Activated CD4-positive, alpha-beta T cell treated with anti-CD3 and anti-CD28 coated beads for 1 hour (primary cell): ENCODE data around the gene PDZK1IP1.
A peak's percentile ranks its signal among the peaks of the same experiment; 100 is the strongest.
"Not testable (repeated sequence)": the region's sequence is repeated elsewhere in the genome, so short reads cannot be mapped to it uniquely, and the experiment has no call there.

ENCODE experiments used
- DNase-seq: peaks from one replicate; pipeline ENCODE4 v3.0.0-alpha.2; 2020

Gene PDZK1IP1

GRCh38 chr1:47193496-47193895 is 3.7 kb upstream of the PDZK1IP1 start:
- not testable (repeated sequence) for DNase-seq

- DNase-seq = peak; percentile 48
These were observed 2.9 kb upstream of the PDZK1IP1 start for GRCh38 chr1:47192458-47193384.

DNA sequence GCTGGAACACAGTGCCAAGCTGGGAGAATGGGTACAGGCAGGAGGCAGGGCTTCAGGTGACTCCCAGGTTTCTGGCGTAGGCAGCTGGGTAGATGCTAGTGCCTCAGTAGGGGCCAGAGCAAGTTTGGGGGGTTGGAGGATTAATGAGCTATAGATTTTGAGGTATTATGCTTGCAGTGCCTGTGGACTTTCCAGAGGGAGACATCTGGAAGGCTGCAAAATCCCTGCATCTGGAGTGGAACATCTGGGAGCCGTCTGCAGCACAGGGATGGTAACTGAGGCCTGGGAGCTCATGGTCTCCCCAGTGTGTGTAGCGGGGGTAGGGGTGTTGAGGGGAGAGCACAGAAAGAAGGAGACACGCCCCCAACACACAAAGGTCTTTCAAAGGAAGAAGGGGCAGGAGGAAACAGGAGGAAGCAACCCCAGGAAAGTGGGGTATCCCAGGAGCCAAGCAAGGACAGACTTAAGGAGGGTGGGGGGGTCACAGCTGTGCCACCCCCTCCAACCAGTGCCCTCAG is 2.2 kb upstream of the PDZK1IP1 start:
- no peak for DNase-seq

- no peak for DNase-seq
These were observed 1.0 kb upstream of the PDZK1IP1 start for GRCh38 chr1:47190857-47191256.

DNA sequence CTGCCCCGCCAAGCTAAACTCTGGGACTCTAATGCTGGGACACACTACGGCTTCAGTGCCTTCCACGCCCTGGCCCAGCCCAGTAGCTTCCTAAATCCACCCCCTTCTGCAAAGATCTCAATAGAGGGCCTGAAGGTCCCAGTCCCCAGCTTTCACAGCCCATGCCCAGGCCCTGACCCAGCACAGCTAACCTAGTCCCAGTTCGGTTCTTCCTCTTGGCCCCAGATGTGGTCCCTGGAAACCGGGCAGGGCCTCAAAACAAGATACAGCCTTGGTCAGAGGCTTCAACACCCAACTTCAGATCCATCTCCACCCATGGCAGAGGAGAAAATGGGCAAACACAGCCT is 646 bp upstream of the PDZK1IP1 start:
- DNase-seq = peak; percentile 2

DNA sequence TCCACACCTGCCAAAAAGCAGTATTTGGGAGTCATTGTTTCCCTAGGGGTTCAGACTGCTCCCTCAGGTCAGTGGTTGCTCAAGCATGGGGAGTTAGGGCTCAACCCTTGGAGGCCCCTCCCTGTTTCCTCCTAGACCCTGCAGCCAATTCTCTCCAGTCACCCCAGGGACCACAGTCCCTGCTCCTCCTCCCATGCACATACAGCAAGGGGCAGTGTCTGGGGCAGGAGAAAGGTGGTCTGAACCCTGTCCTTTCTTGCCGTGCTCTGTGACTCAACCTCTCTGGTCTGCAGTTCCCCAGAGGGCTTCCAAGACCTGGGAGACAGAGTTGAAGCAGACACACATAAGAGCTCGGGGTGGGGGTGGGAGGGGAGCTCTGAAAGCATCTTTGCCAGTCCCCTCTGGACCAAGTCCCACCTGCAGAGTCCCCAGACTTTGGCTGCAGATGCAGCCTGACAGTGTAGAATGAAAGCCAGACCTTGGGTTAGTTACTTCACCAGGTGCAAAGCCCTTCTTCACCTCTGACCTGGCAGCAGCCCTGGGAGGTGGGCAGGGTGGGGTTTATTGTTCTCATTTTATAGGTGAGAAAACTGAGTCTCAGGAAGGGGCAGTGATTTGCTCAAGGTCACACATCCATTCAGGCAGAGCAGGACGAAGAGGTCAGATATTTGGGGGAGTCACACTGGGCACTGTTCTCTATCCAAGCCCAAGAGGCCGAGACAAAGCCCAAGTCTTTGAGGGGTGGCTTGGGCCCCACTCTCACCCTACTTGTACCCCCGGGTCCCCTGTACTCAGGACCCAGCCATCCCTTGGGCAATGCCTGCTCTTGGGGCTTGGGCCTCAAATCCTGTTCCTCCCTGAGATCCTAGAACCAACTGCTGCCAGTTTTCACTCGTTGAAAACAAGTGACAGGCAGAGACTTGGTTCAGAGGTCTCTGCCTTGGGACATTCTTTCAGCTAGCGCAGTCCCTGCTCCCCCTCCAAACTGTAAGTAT is 748 bp downstream of the PDZK1IP1 start:
- no peak for DNase-seq

DNA sequence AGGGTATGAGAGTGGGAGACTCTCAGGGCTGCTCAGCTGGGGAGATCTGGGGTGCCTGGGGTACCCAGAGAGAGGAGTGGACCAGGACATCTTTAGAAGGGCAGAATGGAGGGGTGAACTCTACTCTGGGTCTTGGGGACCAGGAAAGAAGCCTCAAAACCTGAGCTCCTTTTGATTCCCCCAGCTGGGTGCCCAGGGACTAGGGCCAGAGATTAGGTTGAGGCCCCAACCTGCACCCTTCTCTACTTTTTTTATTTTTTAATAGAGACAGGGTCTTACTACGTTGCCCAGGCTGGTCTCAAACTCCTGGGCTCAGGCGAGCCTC is 1.9 kb downstream of the PDZK1IP1 start:
- DNase-seq = no peak

- DNase-seq = no peak
These were observed 2.5 kb downstream of the PDZK1IP1 start for GRCh38 chr1:47187231-47187925.

DNA sequence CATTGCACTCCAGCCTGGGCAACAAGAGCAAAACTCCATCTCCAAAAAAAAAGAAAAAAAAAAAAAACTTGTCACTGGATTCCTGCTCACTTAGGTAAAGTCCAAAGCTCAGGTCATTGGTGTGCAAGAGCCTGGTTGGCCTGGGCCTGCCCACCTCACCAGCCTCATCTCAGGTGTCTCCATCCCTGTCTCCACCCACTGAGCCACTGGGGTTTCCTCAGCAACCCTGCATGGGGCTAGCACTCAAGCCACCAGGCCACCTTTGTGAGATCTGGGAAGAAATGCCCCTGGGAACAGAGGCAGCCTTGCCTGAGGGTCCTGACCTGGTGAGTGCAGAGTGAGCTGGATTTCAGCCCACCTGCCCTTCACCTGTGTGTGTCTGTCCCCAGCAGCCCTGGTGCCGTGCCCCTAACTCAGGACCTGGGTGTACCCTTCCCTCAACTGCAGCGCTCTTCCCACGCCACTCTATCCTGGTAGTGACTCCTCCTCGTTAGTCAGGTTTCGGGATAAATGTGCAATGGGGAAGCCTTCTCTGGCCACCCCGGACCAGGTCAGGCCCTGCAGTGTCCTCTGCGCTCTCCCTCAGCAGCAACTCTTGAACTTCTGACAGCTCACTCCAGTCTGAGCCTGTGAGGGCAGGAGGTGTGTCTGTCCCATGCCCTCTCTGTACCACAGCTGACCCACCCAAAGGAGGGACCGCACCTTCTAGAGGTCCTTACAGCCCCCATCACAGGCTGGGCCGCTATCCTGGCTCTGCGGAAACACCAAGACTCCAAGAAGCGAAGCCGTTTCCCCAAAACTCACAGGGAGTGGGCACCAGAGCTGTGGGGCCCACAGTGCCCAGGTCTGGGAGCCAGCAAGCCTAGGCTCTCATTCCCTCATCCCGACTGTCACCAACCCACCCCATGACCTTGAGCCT is 3.3 kb downstream of the PDZK1IP1 start:
- no peak for DNase-seq

DNA sequence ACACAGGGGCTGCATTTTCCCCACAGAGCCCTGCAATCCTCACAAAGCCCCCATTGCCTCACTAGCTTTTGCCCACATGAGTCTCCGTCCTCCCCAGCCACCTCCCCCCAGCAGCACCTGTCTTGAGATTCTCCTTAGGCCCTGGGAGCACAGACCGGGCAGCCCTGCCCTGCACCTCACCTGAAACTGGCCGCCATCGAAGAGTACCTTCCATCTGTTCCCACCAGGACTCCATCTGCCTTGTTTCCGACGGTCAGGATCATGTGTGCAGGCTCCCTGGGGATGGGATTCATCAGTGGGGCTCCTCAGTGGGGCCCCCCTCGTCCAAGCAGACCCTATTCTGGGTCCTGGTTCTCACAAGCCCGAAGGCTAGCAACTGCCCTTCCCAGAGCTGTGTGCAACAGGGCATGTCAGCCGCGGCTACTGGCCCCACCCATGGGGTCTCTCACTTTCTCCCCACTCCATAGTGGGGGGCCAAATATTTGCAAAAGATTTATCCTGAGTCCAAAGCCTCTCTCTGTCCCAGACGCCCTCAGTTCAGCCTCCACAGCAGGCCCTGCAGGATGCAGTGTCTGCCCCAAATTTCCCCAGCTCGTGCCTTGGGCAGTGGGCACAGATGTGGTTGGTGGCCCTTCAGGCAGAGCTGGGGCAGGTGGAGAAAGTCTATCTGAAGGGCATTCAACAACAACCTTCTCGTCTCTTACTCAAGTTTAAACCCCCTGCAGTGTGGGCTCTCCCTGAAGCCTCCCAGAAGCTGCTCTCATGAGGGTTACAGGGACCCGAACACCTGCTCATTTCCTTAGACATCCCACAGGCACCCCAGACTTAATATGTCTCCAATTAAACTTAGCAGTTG is 4.8 kb downstream of the PDZK1IP1 start:
- DNase-seq = no peak

DNA sequence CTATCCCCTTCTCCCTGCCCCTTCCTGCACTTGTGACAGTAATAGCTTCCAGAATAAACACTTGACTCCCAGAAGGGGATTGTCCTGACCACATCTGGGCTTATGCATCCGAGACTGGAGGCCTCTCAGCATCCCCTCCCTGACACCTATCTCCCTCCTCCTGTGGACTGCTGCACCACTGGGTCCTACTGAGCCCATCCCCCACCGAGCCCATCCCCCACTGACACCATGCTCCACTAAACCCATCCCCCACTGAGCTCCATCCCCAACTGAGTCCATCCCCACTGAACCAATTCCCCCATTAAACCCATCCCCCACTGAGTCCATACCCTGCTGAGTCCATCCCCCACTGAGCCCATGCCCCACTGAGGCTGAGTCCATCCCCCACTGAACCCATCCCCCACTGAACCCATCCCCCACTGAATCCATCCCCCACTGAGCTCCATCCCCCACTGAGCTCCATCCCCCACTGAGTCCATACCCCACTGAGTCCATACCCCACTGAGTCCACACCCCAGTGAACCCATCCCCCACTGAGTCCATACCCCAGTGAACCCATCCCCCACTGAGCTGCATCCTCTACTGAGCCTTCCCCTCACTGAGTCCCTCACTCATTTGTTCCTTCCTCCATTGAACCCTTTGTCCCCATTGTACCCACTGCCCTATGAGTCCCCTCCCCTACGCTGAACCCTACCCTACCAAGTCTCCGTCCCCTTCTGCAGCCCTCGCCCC is 5.6 kb downstream of the PDZK1IP1 start:
- no peak for DNase-seq

DNA sequence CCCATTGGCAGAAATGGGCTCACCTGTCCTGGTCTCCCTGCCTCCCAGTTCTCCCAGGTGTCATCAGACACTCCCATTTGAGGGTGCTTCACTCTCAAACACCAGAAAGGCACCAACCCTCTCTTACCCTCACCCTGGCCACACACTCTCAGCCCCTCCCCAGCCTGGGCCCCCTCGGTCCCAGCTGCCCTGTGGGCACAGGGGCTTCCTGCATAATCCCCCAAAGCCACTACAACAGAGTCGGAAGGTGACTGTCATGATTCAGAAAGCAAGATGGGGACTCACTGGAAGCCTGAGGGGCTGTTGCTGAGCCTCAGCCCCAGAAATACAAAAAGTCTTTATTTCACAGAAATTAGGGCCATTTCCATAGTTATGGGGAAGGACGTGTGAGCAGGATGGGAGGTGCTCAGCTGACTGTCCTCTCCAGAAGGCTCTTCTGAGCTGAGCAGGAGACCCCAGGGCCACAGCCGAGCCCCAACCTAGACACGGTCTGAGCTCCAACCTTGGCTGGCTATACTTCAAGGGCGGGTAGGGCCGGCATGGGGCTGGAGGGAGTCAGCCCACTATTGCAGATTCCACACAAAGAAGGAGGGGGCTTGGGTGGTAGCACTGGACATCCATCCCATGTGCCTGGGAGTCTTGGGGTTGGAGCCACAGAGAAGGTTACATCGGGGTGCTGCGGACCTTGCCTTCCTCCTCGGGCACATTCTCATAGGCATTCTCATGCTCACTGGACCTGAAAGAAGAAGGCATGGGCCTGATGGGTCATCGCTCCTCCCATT is 6.3 kb downstream of the PDZK1IP1 start:
- DNase-seq = no peak

DNA sequence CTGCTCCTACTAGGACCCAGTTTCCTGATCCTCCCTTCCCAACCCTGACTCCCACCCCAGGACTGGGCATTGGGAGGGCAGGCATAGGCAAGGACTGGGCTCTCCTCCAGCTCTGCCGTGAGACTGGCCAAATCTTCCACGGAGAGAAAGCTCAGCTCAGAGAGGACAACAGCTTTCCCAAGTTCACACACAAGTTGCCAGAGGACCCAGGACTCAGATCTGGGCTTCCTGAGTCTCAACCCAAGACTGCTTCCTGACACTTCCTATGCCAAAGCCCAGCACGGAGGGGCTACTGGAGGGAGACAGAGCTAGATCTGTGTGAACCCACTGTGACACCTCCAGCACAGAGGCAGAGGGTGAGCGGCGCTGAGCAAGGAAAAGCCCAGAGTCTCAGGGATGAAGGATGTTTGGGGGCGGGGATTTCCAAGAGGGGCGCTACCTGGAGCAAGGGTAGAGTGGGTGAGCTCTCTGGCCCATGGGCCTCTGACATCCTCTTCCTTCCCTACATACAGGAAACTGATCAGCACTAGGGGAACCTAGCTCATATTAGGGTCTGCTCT is 7.1 kb downstream of the PDZK1IP1 start:
- no peak for DNase-seq

DNA sequence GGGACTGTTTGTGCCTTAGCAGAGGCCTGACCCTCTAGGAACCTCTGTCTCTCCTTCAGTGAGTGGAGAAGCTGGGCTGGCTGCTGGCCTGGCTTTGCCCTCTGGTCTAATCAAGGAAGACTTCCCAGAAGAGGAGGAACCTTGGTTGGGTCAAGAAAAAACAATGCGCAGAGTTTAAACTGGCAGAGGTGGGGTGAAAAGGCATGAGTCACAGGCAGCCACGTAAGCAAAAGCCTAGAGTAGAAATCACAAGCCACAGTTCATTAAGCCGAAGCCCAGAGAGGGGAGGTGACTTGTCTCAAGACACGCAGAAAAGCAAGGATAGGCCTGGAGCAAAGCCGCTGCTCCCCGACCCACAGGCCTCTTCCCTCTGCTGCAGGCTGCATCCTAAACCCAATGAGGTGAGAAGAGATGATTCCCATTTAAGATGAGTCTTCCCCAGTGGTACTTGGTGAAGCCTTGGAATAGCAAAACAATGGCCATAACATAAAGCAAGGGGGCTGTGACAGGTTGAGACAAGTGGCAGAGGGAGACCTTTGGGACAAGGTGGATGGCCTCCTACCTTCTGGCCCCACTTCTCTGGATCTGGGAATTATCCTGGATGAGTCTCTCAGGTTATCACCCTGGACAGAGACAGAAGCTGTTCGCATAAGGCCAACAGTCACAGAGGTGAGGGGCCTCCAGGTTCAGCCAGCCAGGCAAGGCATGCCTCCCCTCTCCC is 7.7 kb downstream of the PDZK1IP1 start:
- DNase-seq = no peak

DNA sequence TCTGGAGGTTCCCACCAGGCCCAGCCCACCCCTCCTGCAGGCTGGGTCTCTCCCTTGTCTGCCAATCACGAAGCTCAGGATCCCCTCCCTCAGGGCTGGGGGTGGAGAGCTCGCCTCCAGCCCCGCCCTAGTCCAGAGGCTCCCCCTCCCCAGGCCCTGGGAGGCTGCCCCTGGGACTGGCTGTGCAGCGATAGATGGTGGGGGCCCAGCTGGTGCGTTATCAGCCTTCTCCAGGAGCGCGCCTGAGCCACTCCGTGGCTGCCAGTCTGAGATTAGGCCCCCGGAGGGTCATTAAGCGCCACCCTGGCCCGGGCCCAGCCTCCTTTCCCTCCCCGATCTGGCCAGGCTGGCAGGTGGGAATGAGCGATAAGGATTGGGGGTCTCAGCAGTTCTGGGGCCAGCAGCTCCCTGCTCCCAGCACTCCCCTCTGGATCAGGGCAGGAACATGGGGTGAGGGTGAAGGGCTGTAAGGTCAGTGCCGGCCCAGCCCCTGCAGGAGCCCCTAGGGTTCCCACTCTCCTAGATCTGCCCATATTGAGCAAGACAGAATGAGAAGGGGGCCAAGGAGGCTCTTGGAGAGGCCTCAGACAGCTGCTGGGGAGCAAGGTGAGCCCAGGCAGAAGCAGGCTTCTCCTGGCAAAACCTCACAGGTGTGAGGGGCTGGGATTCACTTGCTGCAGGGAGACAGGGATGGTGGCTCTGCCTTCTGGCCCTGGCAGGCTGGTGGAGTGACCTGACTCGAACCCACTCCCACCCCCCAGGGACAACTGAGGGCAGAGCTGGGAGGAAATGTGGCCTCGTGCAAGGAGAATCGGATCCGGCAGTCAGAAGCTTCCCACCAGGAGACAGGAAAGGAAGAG is 8.5 kb downstream of the PDZK1IP1 start:
- DNase-seq = no peak

GRCh38 chr1:47180603-47181094 is 9.2 kb downstream of the PDZK1IP1 start:
- DNase-seq = no peak

- DNase-seq = no peak
These were observed 9.8 kb downstream of the PDZK1IP1 start for GRCh38 chr1:47179988-47180563.
